Measurements from ENCODE around the gene NUDT19.
"Not testable (repeated sequence)": the region's sequence is repeated elsewhere in the genome, so short reads cannot be mapped to it uniquely, and the experiment has no call there.

Gene NUDT19

DNA sequence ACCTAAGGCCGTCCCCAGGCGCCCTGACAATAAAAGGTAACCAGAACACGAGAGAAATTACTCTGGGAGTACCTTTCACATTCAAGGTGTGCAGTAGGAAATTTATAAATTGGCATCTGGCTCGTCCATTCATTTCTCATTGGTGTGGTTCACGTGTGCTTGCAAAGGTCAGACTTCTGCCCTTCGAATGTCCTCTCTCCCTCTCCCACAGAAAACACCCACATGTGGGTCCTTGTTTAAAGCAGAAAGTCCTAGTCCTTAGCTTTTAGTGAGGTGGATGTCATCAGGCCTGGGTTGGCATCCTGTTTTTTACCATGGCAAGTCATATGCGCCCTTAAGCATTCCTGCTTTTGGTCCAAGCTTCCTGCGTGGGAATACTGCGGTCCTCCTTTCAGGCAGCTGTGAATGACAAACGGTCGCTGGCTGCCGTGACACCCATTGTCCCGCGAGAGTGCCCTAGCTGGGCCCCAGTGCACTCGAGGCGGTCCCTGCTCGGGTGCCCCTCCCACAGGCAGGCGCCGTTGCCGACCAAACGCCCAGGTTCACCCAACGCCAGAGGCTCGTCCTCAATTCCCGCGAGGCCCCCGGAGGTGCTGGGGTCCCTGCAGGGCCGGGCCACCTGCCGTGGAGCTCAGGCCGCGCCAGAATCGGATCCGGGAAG is at the start of gene NUDT19:
Gene NUDT19, plus strand, starts transcription at position 531 of the 661 bp plus-strand sequence. CDS start 140 bp downstream, outside the sequence.
- peak; percentile 93 for DNase-seq

DNA sequence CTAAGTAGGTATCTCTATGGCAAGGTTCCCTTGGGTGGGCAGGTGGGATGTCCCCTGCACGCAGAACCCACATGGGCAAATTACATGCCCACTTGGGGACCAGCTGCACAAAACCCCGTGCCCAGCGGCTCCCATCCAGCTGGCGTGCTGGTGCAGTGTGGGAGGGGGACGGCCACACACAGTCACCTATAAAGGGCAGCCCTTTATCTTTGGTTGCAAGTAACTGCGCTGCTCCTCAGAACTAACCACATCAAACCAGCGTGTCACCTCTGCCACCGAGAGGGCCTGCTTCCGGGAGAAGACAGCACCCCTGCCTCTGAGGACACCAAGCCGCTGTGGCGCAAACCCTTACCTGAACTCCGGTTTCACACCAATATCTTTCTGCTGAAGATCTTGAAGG is 48.9 kb upstream of the NUDT19 start:
- peak; percentile 62 for DNase-seq

GRCh38 chr19:32646556-32646955 is 45.1 kb upstream of the NUDT19 start:
- DNase-seq = peak; percentile 63

DNA sequence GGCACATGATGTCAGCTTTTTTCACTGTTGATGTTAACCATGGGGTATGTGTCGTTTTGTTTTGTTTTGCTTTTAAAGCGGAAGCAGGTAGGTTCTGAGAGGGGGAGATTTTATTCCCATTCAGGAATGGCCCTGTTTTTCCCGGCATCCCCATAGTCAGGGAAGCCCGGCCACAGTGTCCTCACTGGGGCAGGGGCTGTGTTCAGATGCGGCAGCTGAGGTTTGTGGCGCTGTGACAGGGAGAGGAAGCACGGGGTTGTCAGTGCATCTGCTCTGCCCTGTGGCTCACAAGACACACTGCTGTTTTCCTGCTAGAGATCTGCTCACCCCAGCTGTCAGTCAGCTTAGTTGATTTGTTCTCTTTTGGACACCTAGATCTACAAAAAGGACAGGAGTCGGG is 44.3 kb upstream of the NUDT19 start:
- DNase-seq = no peak

DNA sequence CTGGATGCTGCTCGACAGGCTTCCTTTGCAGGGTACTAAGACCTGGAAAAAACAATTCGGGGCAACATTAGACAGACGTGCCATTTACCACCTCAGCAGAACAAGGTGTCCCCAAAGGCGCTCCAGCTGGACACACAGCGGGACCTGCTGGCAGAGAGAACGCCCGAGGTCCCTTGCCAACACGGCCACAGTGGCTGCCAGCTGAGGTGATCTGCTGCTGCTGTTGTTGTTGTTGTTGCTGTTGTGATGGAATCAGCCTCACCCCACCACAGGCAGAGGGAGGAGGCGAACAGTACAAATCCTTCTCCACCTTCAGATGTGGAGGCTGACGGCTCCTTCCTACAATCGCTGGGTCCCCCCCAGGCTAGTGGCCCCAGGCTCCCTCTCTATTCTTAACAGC is 41.9 kb upstream of the NUDT19 start:
- no peak for DNase-seq

GRCh38 chr19:32650671-32651070 is 41.0 kb upstream of the NUDT19 start:
- DNase-seq = no peak

- DNase-seq = no peak
These were observed 39.9 kb upstream of the NUDT19 start for GRCh38 chr19:32651729-32652140.

GRCh38 chr19:32652331-32652730 is 39.3 kb upstream of the NUDT19 start:
- not testable (repeated sequence) for DNase-seq

GRCh38 chr19:32652894-32653598 is 38.6 kb upstream of the NUDT19 start:
- DNase-seq = no peak

GRCh38 chr19:32653599-32653915 is 38.1 kb upstream of the NUDT19 start:
- DNase-seq = no peak

- not testable (repeated sequence) for DNase-seq
These were observed 35.2 kb upstream of the NUDT19 start for GRCh38 chr19:32656379-32656778.

- no peak for DNase-seq
These were observed 33.5 kb upstream of the NUDT19 start for GRCh38 chr19:32658075-32658474.

- no peak for DNase-seq
These were observed 33.1 kb upstream of the NUDT19 start for GRCh38 chr19:32658527-32658926.

DNA sequence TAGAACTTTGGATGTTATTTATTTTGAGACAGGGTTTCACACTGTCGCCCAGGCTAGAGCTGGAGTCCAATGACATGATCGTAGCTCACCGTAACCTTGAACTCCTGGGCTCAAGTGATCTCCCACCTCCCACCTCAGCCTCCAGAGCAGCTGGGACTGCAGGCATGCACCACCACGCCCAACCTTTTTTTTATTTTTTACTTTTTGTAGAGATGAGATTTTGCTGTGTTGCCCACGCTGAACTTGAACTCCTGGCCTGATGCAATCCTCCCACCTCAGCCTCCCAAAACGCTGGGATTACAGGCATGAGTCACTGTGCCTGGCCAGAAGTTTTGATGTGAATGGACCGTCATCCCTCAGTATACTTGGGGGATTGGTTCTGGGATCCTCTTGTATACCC is 30.3 kb upstream of the NUDT19 start:
- no peak for DNase-seq

- no peak for DNase-seq
These were observed 29.4 kb upstream of the NUDT19 start for GRCh38 chr19:32662186-32662585.

DNA sequence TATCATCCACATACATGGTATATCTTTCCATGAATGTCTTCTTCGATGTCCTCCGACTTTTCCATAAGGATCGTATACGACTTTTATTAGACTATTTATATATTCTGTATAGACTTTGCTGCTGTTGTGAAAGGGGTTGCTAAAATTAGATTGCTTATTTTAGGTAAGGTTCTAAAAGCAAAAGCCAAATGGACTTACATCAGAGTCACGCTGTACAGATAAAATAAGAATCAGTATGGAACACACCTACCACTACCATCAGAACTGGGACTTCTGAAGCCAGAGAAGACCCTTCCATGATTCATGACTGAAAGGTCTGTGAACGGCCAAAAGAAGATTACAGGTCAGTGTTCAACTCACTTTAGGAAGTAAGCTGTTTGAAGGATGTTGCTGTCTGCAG is 25.5 kb upstream of the NUDT19 start:
- DNase-seq = no peak

GRCh38 chr19:32669310-32669709 is 22.3 kb upstream of the NUDT19 start:
- no peak for DNase-seq

- no peak for DNase-seq
These were observed 19.6 kb upstream of the NUDT19 start for GRCh38 chr19:32671883-32672593.

- no peak for DNase-seq
These were observed 18.8 kb upstream of the NUDT19 start for GRCh38 chr19:32672841-32673240.

GRCh38 chr19:32673573-32673972 is 18.0 kb upstream of the NUDT19 start:
- DNase-seq = no peak

GRCh38 chr19:32674153-32674930 is 17.3 kb upstream of the NUDT19 start:
- DNase-seq = no peak

DNA sequence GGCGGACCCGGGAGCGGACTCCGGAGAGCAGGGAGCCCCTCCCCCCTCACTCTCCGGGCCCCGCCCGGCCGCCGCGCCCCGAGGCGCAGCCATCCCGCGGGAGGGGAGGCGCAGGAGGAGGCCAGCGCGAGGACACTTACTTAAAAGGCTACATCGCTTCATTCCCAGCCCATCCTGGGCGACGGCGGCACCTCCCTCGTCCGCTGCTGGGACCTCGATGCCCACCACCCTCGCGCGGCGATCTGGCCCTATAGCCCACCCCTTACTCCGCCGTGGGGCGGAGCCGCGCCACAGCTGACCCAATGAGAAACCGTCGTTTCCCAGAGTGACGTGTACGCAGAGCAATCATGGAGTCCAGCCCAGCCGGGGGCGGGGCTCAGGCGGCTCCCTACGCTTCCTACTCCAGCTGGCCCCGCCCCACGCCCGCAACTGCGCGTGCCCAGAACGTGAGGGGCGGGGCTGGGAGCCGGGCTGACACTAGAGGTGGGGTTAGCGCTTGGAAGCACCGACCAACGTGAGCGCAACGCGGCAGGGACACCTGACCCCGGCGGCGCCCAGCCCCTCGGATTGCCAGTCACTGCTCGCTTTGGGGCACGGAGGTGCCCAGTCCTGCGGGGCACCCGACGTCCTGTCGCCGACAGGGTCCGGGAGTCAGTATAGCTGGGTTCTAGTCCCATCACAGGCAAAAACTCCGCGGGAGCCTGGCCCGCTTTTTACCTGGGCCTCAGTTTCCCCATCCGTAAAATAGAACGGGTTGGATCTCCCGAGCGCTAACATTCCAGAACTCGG is 16.5 kb upstream of the NUDT19 start, which contains the start of gene ANKRD27:
Gene ANKRD27, minus strand, starts transcription at position 250 of the 789 bp plus-strand sequence. CDS start 16,165 bp downstream, outside the sequence.
- peak; percentile 99 for DNase-seq

Data from activated CD4-positive, alpha-beta T cell treated with anti-CD3 and anti-CD28 coated beads, Interleukin-2, Interleukin-6, amounts not matched to agents 100 ng/mL and 50 ng/mL, durations not matched to agents 16 hours and 8 hours (primary cell).